Measurements from ENCODE around the gene UBXN1.
A peak's percentile ranks its signal among the peaks of the same experiment; 100 is the strongest.
"Not testable (repeated sequence)": the region's sequence is repeated elsewhere in the genome, so short reads cannot be mapped to it uniquely, and the experiment has no call there.

UBXN1 gene

DNA sequence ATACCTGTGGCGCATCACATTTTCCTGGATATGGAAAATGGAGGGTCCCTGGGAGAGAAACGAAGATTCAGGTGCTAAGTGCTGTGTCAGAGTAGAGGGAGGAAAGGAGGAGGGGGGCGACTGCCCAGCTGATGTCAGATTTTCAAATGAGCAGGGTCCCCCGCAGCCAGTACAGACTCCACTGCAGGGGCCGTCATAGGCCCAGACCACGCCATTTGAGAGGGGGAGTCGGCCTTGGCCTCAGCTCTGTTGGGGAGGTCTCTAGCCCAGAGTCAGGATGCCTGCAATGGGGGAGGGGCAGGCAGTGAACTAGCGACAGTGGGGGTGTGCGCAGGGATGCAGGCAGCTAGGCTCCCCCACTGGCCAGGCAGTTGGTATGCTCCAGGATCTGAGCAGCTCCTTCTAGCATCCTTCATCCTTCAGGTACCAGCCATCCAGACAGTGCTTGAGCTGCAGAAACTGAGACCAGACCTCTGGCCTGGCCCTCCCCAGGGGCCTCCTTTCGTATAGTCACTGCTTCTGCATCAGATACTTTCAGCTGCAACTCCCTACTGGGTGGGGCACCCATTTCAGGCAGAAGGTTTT lies 28.5 kb upstream of the UBXN1 start, which contains the start of the genes BSCL2 and GNG3:
BSCL2 (minus strand) TSS at position 148 of the 585 bp plus-strand sequence. CDS start 229 bp downstream, outside the sequence.
GNG3 (plus strand) TSS at position 400 of the 585 bp plus-strand sequence. CDS start 620 bp downstream, outside the sequence.
- no peak for DNase-seq

DNA sequence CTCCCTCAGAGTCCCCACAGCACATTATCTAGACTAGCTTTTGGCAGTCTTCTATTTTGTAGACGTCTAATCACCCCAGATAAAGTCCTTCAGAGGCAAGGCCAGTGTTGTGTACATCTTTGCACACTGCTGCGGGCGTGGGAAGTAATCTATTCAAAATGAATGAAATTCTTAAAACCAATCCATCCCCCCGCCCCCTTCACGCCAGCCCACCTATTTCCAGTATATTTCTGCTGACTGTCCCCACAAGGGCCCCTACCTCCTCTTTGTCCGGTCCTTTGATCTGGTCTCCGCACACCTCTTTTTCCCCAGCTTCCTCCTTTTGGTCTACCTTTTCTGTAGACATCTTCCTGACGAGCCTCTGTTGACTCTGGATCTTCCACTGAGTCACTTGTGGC lies 28.0 kb upstream of the UBXN1 start:
- no peak for DNase-seq

DNA sequence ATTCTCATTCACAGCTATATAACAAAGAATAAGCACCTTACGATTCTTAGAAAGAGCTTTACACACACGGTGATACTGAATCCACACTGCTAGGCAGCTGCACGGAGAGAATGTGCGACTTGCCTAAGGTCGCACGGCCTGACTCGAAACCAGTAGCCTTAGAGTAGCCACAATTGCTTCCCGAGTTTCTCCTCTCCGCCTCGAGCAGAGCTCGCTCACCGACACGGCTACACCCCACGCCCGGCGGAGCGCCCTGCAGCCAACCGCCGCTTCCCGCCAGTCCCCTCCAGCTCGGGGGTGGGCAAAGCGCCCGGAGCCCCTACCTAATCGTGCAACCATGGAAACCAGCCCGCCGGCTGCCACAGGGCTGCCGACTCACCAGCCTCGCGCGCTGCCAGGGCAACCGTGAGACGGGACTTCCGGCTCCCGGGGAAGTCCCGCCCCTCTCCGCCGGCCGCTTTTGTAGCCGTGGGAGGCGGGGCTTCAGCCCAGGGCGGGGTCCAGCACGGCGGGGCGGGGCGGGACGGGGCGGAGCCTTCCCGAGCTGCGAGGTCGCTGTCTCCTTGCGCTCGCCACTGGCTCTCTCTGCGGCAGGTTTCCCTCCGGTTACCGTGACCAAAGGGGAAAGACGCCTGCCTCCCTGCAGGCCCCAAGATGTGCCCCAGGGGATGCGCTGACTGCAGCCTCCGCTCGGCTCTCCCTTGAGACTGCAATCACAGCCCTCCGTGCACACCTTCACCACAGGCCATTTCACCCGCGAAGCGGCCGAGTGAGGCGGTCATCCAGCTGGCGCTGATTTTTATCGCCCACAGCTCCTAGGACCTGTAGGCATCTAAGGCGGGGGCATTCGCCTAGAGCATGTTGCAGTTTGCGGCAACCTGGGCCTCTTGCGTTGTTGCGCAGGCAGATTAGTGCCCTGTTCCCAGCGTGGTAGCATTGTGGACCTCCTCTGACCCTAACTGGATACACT lies 27.3 kb upstream of the UBXN1 start:
- peak; percentile 93 for DNase-seq

DNA sequence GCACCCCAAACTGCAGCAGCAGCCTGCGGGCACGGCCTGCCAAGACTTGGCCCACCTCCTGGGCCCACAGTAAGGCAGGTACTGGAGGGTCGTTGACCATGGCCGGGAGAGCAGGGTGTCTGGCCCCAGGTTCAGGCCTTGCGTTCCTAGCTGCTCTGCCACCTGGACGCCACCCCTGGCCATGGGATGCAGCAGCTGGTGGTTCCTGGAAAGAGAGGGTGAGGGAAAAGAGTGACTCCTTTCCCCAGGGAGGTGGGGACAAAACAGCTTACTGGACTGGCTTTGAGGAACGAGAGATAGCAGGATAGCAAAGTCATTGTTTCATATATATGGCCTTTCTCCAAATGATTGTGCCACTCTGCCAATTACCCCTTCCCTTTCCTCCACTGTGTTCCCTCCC lies 26.5 kb upstream of the UBXN1 start:
- DNase-seq = no peak

DNA sequence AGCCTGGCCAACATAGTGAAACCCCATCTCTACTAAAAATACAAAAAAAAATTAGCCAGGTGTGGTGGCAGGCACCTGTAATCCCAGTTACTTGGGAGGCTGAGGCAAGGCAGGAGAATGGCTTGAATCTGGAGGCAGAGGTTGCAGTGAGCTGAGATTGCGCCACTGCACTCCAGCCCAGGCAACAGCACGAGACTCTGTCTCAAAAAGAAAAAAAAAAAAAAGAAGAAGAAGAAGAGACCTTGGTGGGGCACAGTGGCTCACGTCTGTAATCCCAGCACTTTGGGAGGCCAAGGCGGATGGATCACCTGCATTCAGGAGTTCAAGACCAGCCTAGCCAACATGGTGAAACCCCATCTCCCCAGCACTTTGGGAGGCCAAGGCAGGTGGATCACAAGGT lies 25.0 kb upstream of the UBXN1 start:
- not testable (repeated sequence) for DNase-seq

DNA sequence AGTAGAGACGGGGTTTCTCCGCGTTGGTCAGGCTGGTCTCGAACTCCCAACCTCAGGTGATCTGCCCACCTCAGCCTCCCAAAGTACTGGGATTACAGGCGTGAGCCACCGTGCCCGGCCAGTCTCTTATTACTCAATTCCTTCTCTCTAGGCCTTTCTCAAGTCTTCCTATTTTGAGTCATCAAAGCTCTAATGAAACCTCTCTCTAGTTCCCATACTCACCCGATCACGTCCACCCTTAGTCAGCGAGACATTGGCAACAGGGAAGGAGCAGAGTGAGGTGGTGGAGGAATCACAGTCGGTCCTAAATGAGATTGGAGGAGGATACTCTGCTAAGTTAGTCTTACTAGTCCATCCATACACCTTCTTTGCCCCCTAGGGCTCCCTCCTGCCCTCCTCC lies 23.4 kb upstream of the UBXN1 start:
- no peak for DNase-seq

DNA sequence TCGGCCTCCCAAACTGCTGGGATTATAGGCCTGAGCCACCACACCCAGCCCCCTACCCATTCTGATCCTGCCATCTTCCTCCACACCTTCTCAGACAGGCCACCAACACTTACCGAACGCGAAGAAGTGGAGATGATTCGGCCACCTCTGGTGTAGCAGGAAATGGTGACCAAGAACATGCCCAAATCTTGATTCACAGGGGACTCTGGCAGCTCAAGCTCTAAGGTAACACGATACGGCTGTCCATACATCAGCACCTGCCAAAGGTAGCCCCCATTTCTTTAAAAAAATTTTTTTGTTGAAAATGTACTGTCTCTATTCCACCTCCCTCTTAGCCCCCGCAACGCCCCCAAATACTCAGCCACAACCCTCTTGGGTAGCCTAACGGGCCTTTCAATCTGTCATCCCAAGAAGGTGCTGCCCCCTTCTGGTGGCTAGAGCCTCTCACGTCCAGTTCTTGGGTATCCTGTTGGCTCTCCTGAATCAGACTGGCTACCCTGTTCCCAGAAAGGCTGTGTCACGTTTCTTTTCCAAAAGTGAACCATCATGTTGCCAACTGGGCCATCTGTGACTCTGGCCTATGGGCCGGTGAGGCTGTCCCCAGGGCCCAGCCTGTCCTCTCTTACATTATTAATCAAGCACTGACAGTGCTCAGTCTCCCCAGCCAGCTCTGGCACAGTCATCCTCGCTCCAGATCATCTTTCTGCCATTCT lies 15.7 kb upstream of the UBXN1 start:
- DNase-seq = no peak

DNA sequence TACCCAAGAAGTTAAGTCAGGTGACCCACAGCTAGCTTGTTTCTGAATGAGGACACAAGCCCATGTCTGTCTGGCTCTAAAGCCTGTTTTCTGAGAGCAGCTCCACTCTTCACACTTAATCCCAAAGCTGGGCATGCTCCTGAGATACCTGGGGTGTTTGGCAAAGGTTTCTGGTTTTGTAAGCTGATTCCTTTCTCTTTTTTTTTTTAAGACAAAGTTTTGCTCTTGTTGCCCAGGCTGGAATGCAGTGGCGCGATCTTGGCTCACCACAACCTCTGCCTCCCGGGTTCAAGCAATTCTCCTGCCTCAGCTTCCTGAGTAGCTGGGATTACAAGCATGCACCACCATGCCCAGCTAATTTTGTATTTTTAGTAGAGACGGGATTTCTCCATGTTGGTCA lies 14.8 kb upstream of the UBXN1 start:
- DNase-seq = not testable (repeated sequence)

DNA sequence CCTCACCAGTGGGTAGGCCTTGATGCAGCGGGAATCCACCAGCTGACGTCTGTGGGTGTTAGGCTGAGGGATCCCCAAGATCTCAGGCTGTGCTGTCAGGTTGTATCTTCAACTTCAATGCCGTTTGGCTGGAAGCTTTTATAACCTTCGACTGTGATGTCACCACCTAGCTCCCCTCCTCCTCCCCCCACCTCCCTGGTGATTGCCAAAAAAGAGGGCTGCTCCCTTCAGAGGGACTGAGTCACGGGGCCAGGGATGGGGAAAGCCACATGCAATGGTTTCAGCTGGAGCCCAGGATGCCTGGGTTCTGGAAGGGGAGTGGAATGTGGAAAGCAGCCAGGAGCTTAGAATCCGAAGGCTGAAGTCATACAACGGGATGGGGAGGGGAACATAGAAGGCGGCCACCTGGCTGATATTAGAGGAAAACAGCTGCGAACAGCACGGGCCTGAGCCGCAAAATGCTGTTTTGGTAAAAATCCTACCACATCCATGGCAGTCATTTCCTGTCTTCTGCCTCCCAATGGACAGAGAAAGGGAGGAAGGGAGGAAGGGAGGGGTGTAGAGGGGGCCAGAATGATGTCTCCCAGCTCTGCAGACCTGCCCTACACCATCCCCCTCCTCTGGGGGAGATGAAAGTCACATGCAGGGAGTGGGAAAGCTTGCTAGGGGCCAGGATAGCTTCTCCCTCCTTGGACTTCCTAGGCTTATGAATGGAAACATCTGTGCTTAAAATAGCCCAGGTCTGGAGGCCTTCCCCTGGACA lies 10.7 kb upstream of the UBXN1 start, which contains the start of gene LRRN4CL:
LRRN4CL (minus strand) TSS at position 110 of the 763 bp plus-strand sequence. CDS start 1,022 bp downstream, outside the sequence.
- no peak for DNase-seq

DNA sequence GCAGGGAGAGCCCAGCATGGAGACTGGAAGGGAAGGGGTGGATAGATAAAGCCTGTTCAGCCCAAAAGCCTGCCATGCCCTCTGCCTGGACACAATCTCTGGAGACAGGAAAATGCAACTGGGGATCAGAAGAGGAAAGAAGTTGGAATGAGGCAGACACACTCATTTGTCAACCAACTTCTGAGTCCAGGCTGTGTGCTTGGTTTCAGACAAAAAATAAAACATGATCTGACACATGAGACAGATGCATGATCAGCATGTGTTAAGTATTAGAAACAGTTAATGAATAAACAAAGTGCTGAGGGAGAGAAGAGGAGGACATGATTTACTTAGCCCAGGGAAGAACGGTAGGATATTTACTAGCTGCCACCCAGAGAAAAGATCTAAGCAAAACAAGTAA lies 9.6 kb upstream of the UBXN1 start:
- no peak for DNase-seq

DNA sequence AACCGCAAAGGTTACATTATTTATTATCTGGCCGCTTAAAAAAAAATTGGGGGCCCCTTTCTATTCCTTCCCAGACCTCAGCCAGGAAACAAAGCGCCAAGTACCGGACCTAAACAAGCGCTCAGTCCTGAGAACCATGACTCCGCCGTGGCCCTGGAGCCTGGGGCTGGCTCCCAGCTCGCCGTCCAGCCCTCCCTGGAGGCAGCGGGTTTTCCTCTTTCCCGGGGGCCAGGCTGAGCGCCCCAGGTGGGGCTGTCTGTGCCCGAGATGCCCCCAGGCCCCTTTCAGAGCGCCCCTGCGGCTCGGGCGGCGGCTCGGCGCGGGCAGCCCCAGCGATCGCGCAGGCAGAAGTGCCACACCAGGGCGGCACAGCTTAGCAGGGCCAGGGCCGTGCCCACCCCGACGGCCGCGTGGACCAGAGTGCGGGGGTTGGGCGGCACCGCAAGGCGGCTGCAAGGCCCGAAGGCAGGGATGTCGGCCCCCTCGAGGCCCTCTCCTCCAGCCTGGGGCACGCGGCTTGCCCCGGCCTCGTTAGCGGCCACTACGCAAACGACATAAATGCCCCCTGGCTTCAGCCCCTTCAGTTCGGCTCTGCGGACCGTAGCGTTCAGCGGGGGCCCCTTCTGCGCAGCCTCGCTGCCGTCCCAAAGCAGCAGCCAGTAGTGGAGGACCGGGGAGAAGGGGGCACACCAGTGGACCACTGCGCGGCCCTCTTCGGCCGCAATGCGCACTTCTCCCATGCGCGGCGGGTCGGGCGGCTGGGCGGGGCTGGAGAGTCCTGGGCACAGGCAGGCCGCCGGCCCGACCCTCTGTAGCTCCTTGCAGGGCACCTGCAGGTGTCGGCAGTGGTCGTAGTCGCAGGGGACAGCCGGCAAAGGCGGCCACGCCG lies 8.9 kb upstream of the UBXN1 start:
- DNase-seq = no peak

DNA sequence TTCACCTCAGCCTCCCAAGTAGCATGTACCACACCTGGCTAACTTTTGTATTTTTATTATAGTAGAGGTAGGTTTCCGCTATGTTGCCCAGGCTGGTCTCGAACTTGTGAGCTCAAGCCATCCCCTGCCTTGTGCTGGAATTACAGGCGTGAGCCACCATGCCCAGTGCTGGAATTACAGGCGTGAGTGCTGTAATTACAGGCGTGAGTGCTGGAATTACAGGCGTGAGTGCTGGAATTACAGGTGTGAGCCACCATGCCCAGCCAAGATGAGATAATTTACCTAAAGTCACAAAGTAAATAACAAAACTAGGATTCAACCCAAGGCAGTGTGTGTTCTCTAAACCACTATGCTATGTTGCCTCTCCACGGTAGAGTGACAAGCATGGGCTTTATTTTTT lies 3.6 kb upstream of the UBXN1 start:
- DNase-seq = no peak

DNA sequence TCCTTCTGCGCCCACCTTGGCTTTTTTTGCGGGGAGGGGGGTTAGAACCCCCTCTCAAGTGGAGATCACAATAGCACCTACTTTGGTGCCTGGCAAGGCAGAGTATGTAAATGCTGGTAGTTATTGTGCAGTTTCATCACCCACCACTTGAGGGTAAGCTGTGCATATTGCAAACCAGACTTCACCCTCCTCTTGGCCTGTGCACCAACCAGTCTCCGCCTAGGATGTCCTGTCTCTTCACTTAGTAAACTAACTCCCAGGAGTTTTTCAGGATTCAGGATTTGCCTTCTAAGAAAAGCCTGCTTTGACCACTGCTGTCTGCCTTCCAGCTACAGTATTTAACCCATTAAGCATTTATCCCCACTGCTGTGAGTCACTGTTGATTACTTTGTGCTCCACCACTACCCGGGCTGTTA lies 2.0 kb upstream of the UBXN1 start:
- no peak for DNase-seq

DNA sequence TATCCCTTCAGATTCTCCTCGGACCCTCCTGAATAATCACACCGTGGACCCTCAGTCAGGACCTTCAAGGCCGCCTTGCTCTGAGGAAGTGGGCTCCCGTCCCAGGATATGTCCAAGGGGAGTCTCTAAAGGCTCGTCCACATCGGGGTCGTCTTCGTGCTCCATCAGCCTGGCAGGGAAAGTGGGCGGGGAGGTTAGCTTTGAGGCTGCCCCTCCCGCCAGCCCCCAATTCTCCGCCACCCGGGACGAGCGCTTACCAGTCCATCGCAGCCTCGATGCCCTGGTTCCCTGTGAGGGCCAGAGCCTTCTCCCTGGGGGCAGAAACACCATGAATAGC lies 472 bp downstream of the UBXN1 start:
- no peak for DNase-seq

DNA sequence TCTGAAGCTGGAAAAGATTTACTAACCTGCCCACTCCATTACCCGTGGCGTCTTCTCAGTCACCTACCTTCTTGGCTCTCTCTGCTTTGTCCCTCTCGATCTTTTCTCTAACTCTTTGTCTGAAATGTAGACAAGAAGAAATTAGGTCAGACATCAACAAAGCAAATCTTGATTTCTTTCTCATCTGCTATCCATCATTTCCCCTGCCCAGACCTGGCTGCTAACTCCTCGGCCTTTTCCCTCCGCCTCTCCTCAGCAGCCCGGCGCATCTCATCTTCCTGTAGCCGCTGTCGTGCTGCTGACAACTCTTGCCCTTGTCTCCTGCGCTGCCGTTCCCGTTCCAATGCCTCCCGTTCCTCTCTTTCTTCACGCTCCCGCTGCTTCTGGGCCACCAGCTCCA lies 1.2 kb downstream of the UBXN1 start:
- DNase-seq = no peak

DNA sequence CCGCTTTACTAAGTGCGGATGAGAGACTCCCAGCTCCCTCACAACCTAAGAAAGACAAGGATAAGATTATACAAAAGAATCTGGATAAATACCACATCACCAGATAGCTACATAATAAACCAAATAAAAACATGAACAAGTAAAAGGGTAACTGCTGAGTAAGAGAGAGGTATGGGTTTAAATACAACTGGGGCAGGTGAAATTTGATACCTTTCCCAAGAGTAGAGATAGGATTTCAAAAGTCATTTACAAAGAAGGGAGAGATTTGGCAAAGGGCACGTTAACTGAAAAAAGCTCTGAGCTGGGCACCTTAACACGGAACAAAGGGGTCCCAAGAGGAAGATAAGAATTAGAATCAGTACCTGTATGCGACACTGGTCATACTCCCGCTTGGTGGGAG lies 1.7 kb downstream of the UBXN1 start:
- no peak for DNase-seq

DNA sequence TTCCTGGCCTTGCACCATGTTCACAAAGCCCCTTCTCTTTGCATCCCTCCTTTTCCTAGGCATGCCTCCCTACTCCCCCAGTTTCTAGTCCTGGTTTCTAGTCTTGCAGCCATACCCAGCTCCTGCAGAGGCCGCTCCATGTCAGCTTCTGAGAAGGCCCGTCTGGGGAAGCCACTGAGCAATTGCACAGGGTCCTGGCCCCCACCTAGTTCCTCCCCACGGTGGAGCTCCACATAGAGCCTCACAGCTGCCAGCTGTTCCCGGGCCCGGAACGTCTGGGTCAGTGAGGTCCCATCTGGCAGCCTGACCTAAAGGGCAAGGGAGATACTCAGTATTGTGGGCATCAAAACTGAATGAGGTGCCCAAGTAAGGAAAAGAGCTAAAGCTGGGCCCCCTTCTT lies 2.2 kb downstream of the UBXN1 start:
- no peak for DNase-seq

DNA sequence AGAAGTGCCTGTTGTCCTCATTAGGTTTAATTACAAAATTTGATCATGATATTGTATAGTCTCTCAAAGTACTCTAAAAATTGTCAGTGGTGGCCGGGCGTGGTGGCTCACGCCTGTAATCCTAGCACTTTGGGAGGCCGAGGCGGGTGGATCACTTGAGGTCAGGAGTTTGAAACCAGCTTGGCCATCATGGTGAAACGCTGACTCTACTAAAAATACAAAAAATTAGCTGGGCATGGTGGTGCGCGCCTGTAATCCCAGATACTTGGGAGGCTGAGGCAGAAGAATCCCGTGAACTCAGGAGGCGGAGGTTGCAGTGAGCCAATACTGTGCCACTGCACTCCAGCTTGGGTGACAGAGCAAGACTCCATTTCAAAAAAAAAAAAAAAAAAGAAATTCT lies 3.5 kb downstream of the UBXN1 start:
- not testable (repeated sequence) for DNase-seq

DNA sequence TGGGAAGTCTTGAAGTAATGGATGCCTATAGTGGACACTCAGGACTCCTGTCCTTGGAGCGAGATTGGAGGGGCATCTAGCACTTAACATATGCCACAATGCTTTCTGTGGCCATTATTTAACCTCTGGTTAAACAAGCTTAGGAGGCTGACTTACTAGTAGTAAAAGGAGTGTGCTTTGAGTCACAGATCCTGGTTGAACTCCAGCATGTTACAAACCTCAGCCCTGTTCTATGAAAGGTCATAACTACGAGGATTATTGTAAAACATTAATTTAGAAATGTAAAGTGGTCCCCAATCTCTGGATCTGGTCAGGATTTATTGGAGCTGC lies 5.7 kb downstream of the UBXN1 start:
- no peak for DNase-seq

DNA sequence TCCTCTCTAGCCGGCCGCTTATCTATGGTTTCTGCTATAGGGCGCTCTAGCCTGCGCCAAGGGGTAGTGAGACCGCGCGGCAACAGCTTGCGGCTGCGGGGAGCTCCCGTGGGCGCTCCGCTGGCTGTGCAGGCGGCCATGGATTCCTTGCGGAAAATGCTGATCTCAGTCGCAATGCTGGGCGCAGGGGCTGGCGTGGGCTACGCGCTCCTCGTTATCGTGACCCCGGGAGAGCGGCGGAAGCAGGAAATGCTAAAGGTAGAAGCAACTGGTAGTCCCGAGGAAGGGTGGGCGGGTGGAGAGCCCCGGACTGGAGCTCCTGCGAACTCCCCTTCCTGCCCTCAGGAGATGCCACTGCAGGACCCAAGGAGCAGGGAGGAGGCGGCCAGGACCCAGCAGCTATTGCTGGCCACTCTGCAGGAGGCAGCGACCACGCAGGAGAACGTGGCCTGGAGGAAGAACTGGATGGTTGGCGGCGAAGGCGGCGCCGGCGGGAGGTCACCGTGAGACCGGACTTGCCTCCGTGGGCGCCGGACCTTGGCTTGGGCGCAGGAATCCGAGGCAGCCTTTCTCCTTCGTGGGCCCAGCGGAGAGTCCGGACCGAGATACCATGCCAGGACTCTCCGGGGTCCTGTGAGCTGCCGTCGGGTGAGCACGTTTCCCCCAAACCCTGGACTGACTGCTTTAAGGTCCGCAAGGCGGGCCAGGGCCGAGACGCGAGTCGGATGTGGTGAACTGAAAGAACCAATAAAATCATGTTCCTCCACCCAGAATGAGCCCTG lies 7.1 kb downstream of the UBXN1 start, which contains the start of the genes LBHD1 and UQCC3:
LBHD1 (minus strand) TSS at position 660 of the 782 bp plus-strand sequence. CDS start 2,236 bp downstream, outside the sequence.
UQCC3 (plus strand) TSS at position 66 of the 782 bp plus-strand sequence; CDS start at position 139, 73 bp downstream.
- DNase-seq = peak; percentile 65

DNA sequence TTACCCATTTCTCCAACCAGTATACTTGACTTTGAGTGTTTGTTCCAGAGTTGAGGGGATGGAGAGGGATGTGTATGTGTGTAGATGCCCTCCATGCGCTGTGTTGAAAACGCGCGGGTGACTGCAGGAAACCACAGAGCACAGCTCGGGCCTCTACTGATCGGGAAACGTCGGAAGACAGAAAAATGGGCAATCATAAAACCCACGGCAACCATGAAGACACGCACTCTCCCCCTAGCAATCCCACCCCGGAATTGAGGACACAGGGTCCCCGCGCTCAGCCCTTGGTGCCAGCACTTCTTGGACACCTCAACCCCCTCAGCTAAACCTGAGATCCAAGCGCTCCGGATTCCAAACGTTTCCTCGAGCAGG lies 7.7 kb downstream of the UBXN1 start:
- no peak for DNase-seq
